ENCODE data around the gene CARNS1. TPM values are rescaled to one million over a fixed set of nuclear protein-coding genes. Genes with fewer than 3 reads are reported as not detected.

CARNS1 gene
- total and polyA plus RNA-seq, 12 donors = 0.10 to 0.80 (median 0.35) TPM; not detected in 1

- H3K9me3 ChIP-seq (replicated peaks in 1 of 3) = no peaks in the 10 kb centered on the region
- H3K27ac ChIP-seq = peak overlapping the region in 2 of 5 donors; percentile 79 to 88
- H3K4me1 ChIP-seq (replicated peaks in 1 of 2) = peaks cover 18 to 29% of the 10 kb centered on the region in 2 donors
- 27 to 32% (median 31%) methylated on average over 3 to 9 of the region's 9 CpGs for WGBS, 4 donors
- TF ChIP-seq POLR2A (IDR thresholded peaks at IDR 0.05) (no peak), CTCF (IDR thresholded peaks at IDR 0.05) (no peak)
- H3K4me3 ChIP-seq = peak overlapping the region in 1 of 4 donors; percentile 94
- intact Hi-C loops (cut with DNase I) = no loop called here
- H3K27me3 ChIP-seq = no peaks in the 10 kb centered on the region
- no peak for DNase-seq
- no peaks in the 10 kb centered on the region for H3K36me3 ChIP-seq (replicated peaks in 1 of 2)
Observed at GRCh38 chr11:67374571-67375281, 40.8 kb upstream of the CARNS1 start.

- WGBS, 4 donors = 43 to 51% (median 49%) methylated on average over 13 to 15 of the region's 15 CpGs
Observed at GRCh38 chr11:67375320-67376055, 40.0 kb upstream of the CARNS1 start.

GRCh38 chr11:67376063-67376820 is 39.2 kb upstream of the CARNS1 start:
- WGBS, 4 donors = 73 to 91% (median 78%) methylated on average over 4 to 7 of the region's 7 CpGs
- Histone ChIP-seq H3K4me3 (no peak overlapping the region), H3K4me1 (replicated peaks in 1 of 2) (peaks cover 18 to 29% of the 10 kb centered on the region in 2 donors), H3K27ac (no peak overlapping the region), H3K36me3 (replicated peaks in 1 of 2) (no peaks in the 10 kb centered on the region), H3K9me3 (replicated peaks in 1 of 3) (no peaks in the 10 kb centered on the region), H3K27me3 (no peaks in the 10 kb centered on the region)
- no peak for TF ChIP-seq POLR2A (IDR thresholded peaks at IDR 0.05)
- no peak for TF ChIP-seq CTCF (IDR thresholded peaks at IDR 0.05)
- intact Hi-C loops (cut with DNase I) = no loop called here
- no peak for DNase-seq

More at GRCh38 chr11:67375320-67376055, 40.0 kb upstream of the CARNS1 start:
- DNase-seq = no peak
- TF ChIP-seq CTCF (IDR thresholded peaks at IDR 0.05) (no peak), POLR2A (IDR thresholded peaks at IDR 0.05) (no peak)
- Histone ChIP-seq H3K4me1 (replicated peaks in 1 of 2) (peaks cover 18 to 29% of the 10 kb centered on the region in 2 donors), H3K27ac (no peak overlapping the region), H3K27me3 (no peaks in the 10 kb centered on the region), H3K9me3 (replicated peaks in 1 of 3) (no peaks in the 10 kb centered on the region), H3K36me3 (replicated peaks in 1 of 2) (no peaks in the 10 kb centered on the region), H3K4me3 (no peak overlapping the region)
- intact Hi-C loops (cut with DNase I) = no loop called here
